Myocyte (in vitro differentiated cells): ENCODE results near the gene KIF26A. TPM values are rescaled to one million over a fixed set of nuclear protein-coding genes. Genes with fewer than 3 reads are reported as not detected.

ENCODE experiments used
- DNase-seq: peaks from one replicate; pipeline ENCODE4 v3.0.0-alpha.2; 2012; ENCODE audit warnings: low read depth
- polyA plus RNA-seq: library from polyadenylated mRNA; unstranded; fragments of >200 nt; gene quantifications from one replicate; pipeline ENCODE4 v1.2.1, GENCODE V29; 2012; ENCODE audit warnings: missing spikeins
- total RNA-seq: library from RNA; depleted of rRNA; stranded (reverse); fragments of >200 nt; gene quantifications from 2 replicates; pipeline ENCODE4 v1.2.3, GENCODE V29; 2014

Gene KIF26A
- not detected in 2 replicates for total RNA-seq
- not detected for polyA plus RNA-seq

GRCh38 chr14:104138098-104138717, at the start of gene KIF26A:
TSS of gene KIF26A (plus strand) at chr14:104138587. CDS start at chr14:104138723, 136 bp downstream.
- DNase-seq: no peak

- DNase-seq: no peak
These were observed 48.2 kb upstream of the KIF26A start for GRCh38 chr14:104090071-104090748.

GRCh38 chr14:104091061-104091926, 47.1 kb upstream of the KIF26A start:
- DNase-seq: no peak

- no peak for DNase-seq
These were observed 46.2 kb upstream of the KIF26A start for GRCh38 chr14:104091927-104092771.

- no peak for DNase-seq
These were observed 45.4 kb upstream of the KIF26A start for GRCh38 chr14:104092931-104093365.

GRCh38 chr14:104093366-104094055, 44.9 kb upstream of the KIF26A start:
- no peak for DNase-seq

GRCh38 chr14:104094056-104094708, 44.2 kb upstream of the KIF26A start:
- DNase-seq: no peak

- peak; percentile 43 for DNase-seq
These were observed 43.5 kb upstream of the KIF26A start for GRCh38 chr14:104094709-104095425.

GRCh38 chr14:104095426-104096310, 42.7 kb upstream of the KIF26A start:
- DNase-seq: no peak

GRCh38 chr14:104096318-104096717, 42.1 kb upstream of the KIF26A start:
- no peak for DNase-seq

- DNase-seq: peak; percentile 87
These were observed 41.4 kb upstream of the KIF26A start for GRCh38 chr14:104096751-104097700.

GRCh38 chr14:104098272-104099095, 39.9 kb upstream of the KIF26A start:
- no peak for DNase-seq

GRCh38 chr14:104099096-104100041, 39.0 kb upstream of the KIF26A start:
- DNase-seq: peak; percentile 28

GRCh38 chr14:104100171-104101085, 38.0 kb upstream of the KIF26A start:
- no peak for DNase-seq
